ENCODE results near the gene SPDYE3.
A peak's percentile ranks its signal among the peaks of the same experiment; 100 is the strongest.
"Not testable (repeated sequence)": the region's sequence is repeated elsewhere in the genome, so short reads cannot be mapped to it uniquely, and the experiment has no call there.

Gene SPDYE3

DNA sequence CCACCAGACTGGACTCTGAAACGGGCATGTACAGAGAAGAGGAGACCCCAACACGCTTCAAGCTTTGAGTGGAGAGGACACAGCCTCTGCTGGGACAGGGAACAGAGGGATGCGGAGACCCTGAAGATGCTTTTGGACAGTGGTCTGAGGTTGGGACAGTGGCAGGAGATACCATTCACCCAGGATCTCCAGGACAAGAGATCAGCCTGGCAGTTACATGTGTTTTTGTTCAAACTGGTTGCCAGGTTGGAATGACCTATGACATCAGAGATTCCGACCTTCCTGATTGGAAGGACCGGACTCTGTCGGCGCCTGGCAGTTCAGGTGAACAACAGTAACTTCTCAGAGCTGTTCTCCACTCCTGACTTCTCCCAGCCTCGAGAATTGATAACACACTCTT is at the start of gene SPDYE3:
TSS of gene SPDYE3 (plus strand) at position 301 of the 400 bp plus-strand sequence. CDS start 184 bp downstream, outside the sequence.
- not testable (repeated sequence) for DNase-seq

DNA sequence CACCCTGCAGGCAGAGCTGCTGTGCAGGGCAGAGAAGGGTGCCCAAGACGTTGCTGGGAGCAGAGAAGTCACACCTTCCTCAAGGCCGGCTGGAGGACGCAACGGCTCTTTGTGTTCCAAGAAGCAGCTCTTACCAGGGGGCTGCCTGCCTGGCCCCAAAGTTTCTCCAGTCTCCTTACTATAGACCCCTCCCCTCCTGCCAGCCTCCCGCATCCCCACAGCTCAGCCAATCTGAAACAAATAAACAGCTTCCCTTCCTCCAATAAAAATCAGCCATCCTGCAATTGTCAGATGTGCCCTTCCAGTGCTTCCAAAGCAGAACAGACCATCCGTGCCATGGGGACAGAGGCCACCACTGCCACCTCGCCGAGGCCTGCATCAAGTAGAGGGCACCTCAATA is 47.5 kb upstream of the SPDYE3 start:
- DNase-seq = not testable (repeated sequence)

GRCh38 chr7:100262896-100263295 is 44.6 kb upstream of the SPDYE3 start:
- DNase-seq = not testable (repeated sequence)

- not testable (repeated sequence) for DNase-seq
Measured at GRCh38 chr7:100264223-100264622, 43.3 kb upstream of the SPDYE3 start.

GRCh38 chr7:100264669-100265165 is 42.8 kb upstream of the SPDYE3 start:
- not testable (repeated sequence) for DNase-seq

- not testable (repeated sequence) for DNase-seq
Measured at GRCh38 chr7:100265851-100266250, 41.7 kb upstream of the SPDYE3 start.

DNA sequence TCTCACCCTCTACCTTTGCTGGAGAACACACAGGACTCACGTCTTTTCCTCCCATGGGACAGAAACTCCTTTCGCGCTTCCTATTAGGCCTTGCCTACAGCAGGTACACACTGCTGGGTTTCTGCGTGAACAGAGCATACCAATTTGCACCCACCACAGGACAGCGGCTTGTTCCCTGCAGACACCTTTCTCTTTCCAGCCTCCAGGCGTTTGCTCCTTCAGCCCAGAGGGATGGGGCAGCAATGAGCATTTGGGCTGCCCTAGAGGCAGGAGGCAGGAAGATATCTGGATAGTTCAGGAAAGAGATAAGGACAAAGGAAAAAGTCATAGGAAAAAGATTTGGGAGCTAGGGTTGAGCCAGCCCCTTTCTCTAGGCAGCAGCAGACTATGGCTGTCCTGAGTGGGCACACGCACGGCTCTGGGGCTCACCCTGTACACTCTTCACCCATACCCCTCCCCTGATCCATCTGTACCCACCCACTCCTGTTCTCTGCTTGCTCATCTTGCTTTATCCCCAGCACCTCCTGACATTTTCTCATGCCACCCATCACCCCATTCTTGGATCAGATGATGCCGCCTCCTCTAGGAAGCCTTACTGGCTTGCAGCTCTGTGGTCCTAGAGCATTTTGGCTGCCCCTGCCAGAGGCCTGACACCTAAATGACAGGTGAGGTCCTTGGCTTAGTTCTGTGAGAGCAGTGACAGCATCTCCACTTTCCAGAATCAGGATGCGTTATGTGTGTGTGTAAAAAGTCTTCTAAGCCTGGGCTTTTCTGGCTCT is 40.7 kb upstream of the SPDYE3 start:
- no peak for DNase-seq

DNA sequence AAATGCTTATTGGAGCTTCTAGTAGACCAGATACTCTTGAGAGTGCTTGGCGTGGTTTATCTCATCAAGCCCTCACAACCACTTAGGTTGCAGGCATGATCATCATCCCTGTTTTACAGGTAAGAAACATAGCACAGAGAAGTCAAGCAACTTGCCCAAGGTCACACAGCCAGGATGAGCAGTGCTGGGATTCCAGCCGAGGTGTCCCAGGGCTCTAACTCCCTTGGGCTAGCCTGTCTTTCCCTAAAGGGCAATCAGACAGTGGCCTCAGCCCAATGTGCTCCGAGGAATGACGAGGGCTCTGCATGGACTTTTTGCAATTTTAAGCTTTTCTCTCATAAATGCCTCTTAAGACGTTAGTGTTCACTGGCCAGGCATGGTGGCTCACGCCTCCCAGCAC is 39.9 kb upstream of the SPDYE3 start:
- no peak for DNase-seq

DNA sequence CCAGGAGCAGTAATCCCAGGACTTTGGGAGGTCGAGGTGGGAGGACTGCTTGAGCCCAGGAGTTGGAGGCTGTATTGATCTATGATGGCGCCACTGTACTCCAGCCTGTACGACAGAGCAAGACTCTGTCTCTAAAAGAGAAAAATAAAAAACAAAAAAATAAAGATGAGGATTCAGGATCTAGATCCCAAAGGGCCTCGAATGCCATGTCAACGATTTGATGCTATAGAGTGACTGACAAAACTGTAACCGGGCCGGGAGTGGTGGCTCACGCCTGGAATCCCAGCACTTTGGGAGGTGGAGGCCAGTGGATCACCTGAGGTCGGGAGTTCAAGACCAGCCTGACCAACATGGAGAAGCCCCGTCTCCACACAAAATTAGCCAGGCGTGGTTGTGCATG is 38.6 kb upstream of the SPDYE3 start:
- DNase-seq = not testable (repeated sequence)

DNA sequence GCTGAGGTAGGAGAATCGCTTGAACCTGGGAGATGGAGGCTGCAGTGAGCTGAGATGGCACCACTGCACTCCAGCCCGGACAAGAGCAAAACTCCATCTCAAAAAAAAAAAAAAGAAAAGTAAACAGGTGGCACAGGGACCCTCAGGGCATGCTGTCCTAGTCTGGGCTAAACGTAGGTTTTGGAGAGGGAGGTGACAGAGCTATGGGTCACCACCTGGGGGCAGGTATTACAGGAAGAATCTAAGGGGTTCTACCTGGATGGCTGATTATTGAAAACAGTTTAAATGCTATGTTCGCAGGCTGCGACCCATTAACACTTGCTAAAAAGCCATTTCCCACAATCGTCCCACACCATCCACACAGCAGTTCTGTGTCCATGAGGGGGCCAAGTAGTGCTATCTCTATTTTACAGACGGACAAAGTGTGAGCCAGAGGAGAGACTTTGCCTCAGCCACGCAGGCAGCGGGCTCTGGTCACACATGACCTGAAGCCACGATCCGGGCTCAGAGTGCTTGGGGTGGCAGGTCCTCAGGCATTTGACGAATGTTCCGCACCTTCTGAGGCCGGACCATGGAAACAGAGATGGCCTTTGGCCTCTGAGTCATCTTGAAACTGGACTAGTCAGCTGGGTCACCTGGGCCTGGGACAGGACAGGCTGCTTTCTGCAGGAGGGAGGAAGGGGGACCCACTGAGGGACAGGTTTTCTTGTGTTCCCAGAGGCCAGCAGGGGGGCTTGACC is 38.0 kb upstream of the SPDYE3 start:
- DNase-seq = not testable (repeated sequence)

- DNase-seq = not testable (repeated sequence)
Measured at GRCh38 chr7:100270046-100270918, 37.2 kb upstream of the SPDYE3 start.

GRCh38 chr7:100270941-100271593 is 36.4 kb upstream of the SPDYE3 start:
- not testable (repeated sequence) for DNase-seq

- peak; percentile 95 for DNase-seq
Measured at GRCh38 chr7:100271716-100272537, 35.6 kb upstream of the SPDYE3 start.

DNA sequence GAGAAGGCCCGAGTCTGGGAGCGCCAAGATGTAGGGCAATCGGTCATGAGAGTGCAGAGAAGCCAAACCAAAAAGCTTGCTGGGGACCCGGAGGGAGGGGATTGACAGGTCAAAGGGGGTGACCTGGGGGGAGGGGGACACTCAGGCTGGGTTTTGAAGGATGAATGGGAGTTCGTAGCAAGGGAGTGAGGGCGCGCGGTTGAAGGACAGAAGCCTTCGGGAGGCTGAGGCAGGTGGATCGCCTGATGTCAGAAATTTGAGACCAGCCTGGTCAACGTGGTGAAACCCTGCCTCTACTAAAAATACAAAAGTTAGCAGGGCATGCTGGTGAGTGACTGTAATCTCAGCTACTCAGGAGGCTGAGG is 35.0 kb upstream of the SPDYE3 start:
- DNase-seq = not testable (repeated sequence)

- no peak for DNase-seq
Measured at GRCh38 chr7:100275120-100275519, 32.4 kb upstream of the SPDYE3 start.

GRCh38 chr7:100276126-100276525 is 31.4 kb upstream of the SPDYE3 start:
- not testable (repeated sequence) for DNase-seq

DNA sequence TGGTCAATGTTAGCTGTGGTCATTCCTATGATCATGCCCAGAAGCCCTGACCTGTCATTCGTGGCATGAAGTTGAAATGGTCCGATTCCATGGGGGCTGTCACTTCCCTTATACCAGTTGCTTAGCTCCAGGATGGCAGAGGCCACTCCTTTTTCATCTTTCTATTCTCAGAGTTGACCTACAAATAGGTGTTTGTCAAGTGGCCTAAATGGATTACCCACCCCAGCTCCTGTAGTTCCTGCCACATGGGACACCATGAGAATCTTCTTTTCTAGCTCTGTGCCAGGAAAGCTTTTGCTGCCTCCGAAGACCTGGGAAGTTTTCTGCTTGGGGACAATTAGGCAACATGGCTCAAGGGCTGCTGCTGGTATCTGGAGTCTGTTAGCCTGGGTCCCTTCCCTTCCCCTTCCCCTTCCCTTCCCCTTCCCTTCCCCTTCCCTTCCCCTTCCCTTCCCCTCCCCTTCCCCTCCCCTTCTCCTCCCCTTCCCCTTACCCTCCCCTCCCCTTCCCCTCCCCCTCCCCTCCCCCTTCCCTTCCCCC is 25.4 kb upstream of the SPDYE3 start:
- not testable (repeated sequence) for DNase-seq

- not testable (repeated sequence) for DNase-seq
Measured at GRCh38 chr7:100283147-100283546, 24.4 kb upstream of the SPDYE3 start.

- DNase-seq = not testable (repeated sequence)
Measured at GRCh38 chr7:100287191-100287969, 20.1 kb upstream of the SPDYE3 start.

- not testable (repeated sequence) for DNase-seq
Measured at GRCh38 chr7:100288258-100288657, 19.2 kb upstream of the SPDYE3 start.
